K562 (cell line): Measurements from ENCODE around the gene CYS1. TPM values are rescaled to one million over a fixed set of nuclear protein-coding genes. Genes with fewer than 3 reads are reported as not detected.

ENCODE experiments used
- BHLHE40 ChIP-seq: IDR thresholded peaks from 2 replicates; pipeline ENCODE4 v1.6.1; 2011; ENCODE audit warnings: low read length, improper control_type of control experiment
- CEBPG ChIP-seq, 3 experiments: fragments of 200-800 bp in 1 of 3; sonication (Bioruptor generic) in 1 of 3; sonication (generic) in 1 of 3; formaldehyde crosslinking in 1 of 3; IDR thresholded peaks in 2 of 3; conservative IDR thresholded peaks in 1 of 3; 2 replicates each; pipeline versions ENCODE4 v1.6.1 to v1.8.0; 2016 to 2022; ENCODE audit warnings: missing compliant biosample characterization in 2 of 3, missing genetic modification characterization in 2 of 3, mild to moderate bottlenecking in 1 of 3, missing genetic modification reagents in 1 of 3
- CHD2 ChIP-seq: IDR thresholded peaks from 2 replicates; pipeline ENCODE4 v1.6.1; 2011; ENCODE audit warnings: low read depth, low read length
- CREM ChIP-seq: IDR thresholded peaks from 2 replicates; pipeline ENCODE4 v1.6.1; 2014; ENCODE audit warnings: antibody characterized with exemption, low read depth
- CSDE1 ChIP-seq, 2 experiments: fragments of 450-650 bp; IDR thresholded peaks; 2 replicates each; pipeline ENCODE4 v1.6.1; 2016; ENCODE audit warnings: mild to moderate bottlenecking in 1 of 2
- E2F1 ChIP-seq: sonication (generic); formaldehyde crosslinking; IDR thresholded peaks from 2 replicates; pipeline ENCODE4 v1.8.1; 2023; ENCODE audit warnings: mild to moderate bottlenecking, missing genetic modification reagents, moderate library complexity
- ETV6 ChIP-seq, 3 experiments: fragments of 150-350 bp in 1 of 3; sonication (generic) in 1 of 3; formaldehyde crosslinking in 1 of 3; IDR thresholded peaks; 2 replicates each; pipeline versions ENCODE4 v1.6.1 to v1.8.0; 2014 to 2022; ENCODE audit warnings: borderline replicate concordance in 2 of 3, low read depth in 2 of 3, antibody characterized with exemption in 1 of 3, low read length in 1 of 3, mild to moderate bottlenecking in 1 of 3, missing genetic modification reagents in 1 of 3
- FOXA3 ChIP-seq, 2 experiments: fragments of 450-650 bp in 1 of 2; sonication (generic) in 1 of 2; formaldehyde crosslinking; IDR thresholded peaks in 1 of 2; conservative IDR thresholded peaks in 1 of 2; 2 replicates each; pipeline versions ENCODE4 v1.4.0 to v1.8.0; 2020 to 2022; ENCODE audit warnings: mild to moderate bottlenecking in 2 of 2, missing genetic modification reagents in 1 of 2
- KDM5B ChIP-seq: fragments of 200-600 bp; sonication (generic); IDR thresholded peaks from 2 replicates; pipeline ENCODE4 v1.6.1; 2012; ENCODE audit warnings: low read depth, mild to moderate bottlenecking, moderate library complexity, low read length, control low read depth, inconsistent platforms; ENCODE audit not compliant: insufficient replicate concordance
- KLF6 ChIP-seq: fragments of 250-450 bp; sonication (Bioruptor Pico); IDR thresholded peaks from 2 replicates; pipeline ENCODE4 v1.4.0; 2020; ENCODE audit warnings: mild to moderate bottlenecking, moderate library complexity, borderline replicate concordance
- NR3C1 ChIP-seq: sonication (generic); formaldehyde crosslinking; IDR thresholded peaks from 2 replicates; pipeline ENCODE4 v1.8.1; 2022; ENCODE audit warnings: missing genetic modification reagents
- RAD51 ChIP-seq: fragments of 450-650 bp; IDR thresholded peaks from 2 replicates; pipeline ENCODE4 v1.7.1; 2016; ENCODE audit warnings: low read depth, mild to moderate bottlenecking, borderline replicate concordance
- RB1 ChIP-seq: fragments of 450-650 bp; IDR thresholded peaks from 2 replicates; pipeline ENCODE4 v1.6.1; 2017; ENCODE audit warnings: low read depth, mild to moderate bottlenecking
- RERE ChIP-seq: sonication (generic); formaldehyde crosslinking; IDR thresholded peaks from 2 replicates; pipeline ENCODE4 v1.8.0; 2023; ENCODE audit warnings: missing genetic modification reagents, mild to moderate bottlenecking, borderline replicate concordance
- STAG1 ChIP-seq: sonication (generic); formaldehyde crosslinking; IDR thresholded peaks from 2 replicates; pipeline ENCODE4 v1.5.0; 2020; ENCODE audit warnings: missing genetic modification reagents, borderline replicate concordance
- TEAD4 ChIP-seq, 2 experiments: sonication (generic) in 1 of 2; formaldehyde crosslinking in 1 of 2; IDR thresholded peaks; 2 replicates each; pipeline versions ENCODE4 v1.6.1 to v1.8.0; 2012 to 2022; ENCODE audit warnings: borderline replicate concordance in 1 of 2, inconsistent platforms in 1 of 2, low read length in 1 of 2, mild to moderate bottlenecking in 1 of 2, missing genetic modification reagents in 1 of 2
- ZBTB8A ChIP-seq: fragments of 450-650 bp; IDR thresholded peaks from 2 replicates; pipeline ENCODE4 v1.6.1; 2018; ENCODE audit warnings: mild to moderate bottlenecking, moderate library complexity; ENCODE audit not compliant: partially characterized antibody
- ZNF263 ChIP-seq: sonication (generic); formaldehyde crosslinking; IDR thresholded peaks from 2 replicates; pipeline ENCODE4 v1.8.0; 2022; ENCODE audit warnings: mild to moderate bottlenecking, missing genetic modification reagents, borderline replicate concordance
- polyA plus RNA-seq, 8 experiments: library from polyadenylated mRNA; depleted of rRNA in 4 of 8; stranded (reverse) in 5 of 8; unstranded in 3 of 8; fragments of >200 nt; fragmentation: Nextera tagmentation in 2 of 8; fragmentation: Illumina TruSeq in 1 of 8; extraction: Ambion mirVana in 2 of 8; extraction: Trizol in 1 of 8; gene quantifications; 2 replicates each; pipeline versions ENCODE4 v1.2.1 to v1.2.3, GENCODE V29; 2011 to 2014; ENCODE audit warnings: inconsistent platforms in 1 of 8, missing spikeins in 1 of 8
- total RNA-seq, 7 experiments: library from RNA; depleted of rRNA in 6 of 7; stranded (reverse); fragments of >200 nt in 6 of 7; fragmentation: Illumina TruSeq in 2 of 7; extraction: Trizol in 2 of 7; gene quantifications; 2 replicates each; pipeline versions ENCODE4 v1.2.1 to v1.2.3, GENCODE V29; 2011 to 2021; ENCODE audit warnings: low replicate concordance in 1 of 7

Gene CYS1
- total and polyA plus RNA-seq, 9 of the 15 experiments (the other 6 are each of a cell fraction or from before 2014, with no cell fraction given): 0.11 to 0.13 TPM; not detected in 7

GRCh38 chr2:10043256-10043905 is 36.8 kb downstream of the CYS1 start, which contains the start of gene KLF11 (continued):
- TF ChIP-seq ETV6 (IDR thresholded peaks at IDR 0.05; ENCODE audit: borderline replicate concordance in 1 of 2, low read depth in 2 of 2, low read length in 1 of 2) (no peak), ETV6 (CRISPR knock-in tag; IDR thresholded peaks at IDR 0.05; ENCODE audit: borderline replicate concordance) (peak; percentile 93; the same call in 1 of the 2 replicates), E2F1 (0 out of 2 replicates have a peak, but pooled peaks have one; percentile 71), FOXA3 (CRISPR knock-in tag; conservative IDR thresholded peaks at IDR 0.05 in 1 of 2, IDR thresholded peaks at IDR 0.05 in 1 of 2) (peak in 1 of 2 experiments; percentile 72; a peak in 2 of 4 replicates), RB1 (peak; percentile 81; the same call in 1 of the 2 replicates), KDM5B (no peak), RERE (CRISPR knock-in tag) (0 out of 2 replicates have a peak, but pooled peaks have one; percentile 91), CHD2 (peak; percentile 34; the same call in 1 of the 2 replicates), NR3C1 (CRISPR knock-in tag) (peak; percentile 93), ZNF263 (CRISPR knock-in tag) (peak; percentile 78), RAD51 (no peak), KLF6 (CRISPR knock-in tag) (no peak), TEAD4 (IDR thresholded peaks at IDR 0.05; ENCODE audit: low read length) (no peak), TEAD4 (CRISPR knock-in tag; IDR thresholded peaks at IDR 0.05; ENCODE audit: borderline replicate concordance) (peak; percentile 95; the same call in 1 of the 2 replicates), BHLHE40 (peak; percentile 98), CEBPG (CRISPR knock-in tag; IDR thresholded peaks at IDR 0.05) (no peak), CEBPG (tag; conservative IDR thresholded peaks at IDR 0.05 in 1 of 2, IDR thresholded peaks at IDR 0.05 in 1 of 2) (no peak), CREM (peak; percentile 64; the same call in 1 of the 2 replicates), ZBTB8A (no peak), CSDE1 (IDR thresholded peaks at IDR 0.05) (no peak), STAG1 (CRISPR knock-in tag) (peak; percentile 59; the same call in 1 of the 2 replicates)
